Right cardiac atrium (tissue), 5 donors: Measurements from ENCODE around the gene ERC2. TPM values are rescaled to one million over a fixed set of nuclear protein-coding genes. Genes with fewer than 3 reads are reported as not detected.

Source experiments
- ATAC-seq, 2 donors: fragments of 200-7000 bp; cut with Tn5 transposase; one replicate each; pipeline versions ENCODE4 v1.8.0 to v1.9.1; 2020; ENCODE audit warnings: moderate library complexity in 2 of 2, mild to moderate bottlenecking in 1 of 2
- DNase-seq, 3 donors: peaks; one replicate each; pipeline ENCODE4 v3.0.0-alpha.2; 2020
- H3K27ac ChIP-seq: one replicate; pipeline ENCODE4 v1.5.1; 2013; ENCODE audit warnings: mild to moderate bottlenecking, low read length, control low read depth, moderate library complexity
- H3K27me3 ChIP-seq: one replicate; pipeline ENCODE4 v1.6.1; 2013; ENCODE audit not compliant: control insufficient read depth, insufficient read depth
- H3K4me1 ChIP-seq: one replicate; pipeline ENCODE4 v1.6.1; 2013; ENCODE audit warnings: low read length; ENCODE audit not compliant: control insufficient read depth, insufficient read depth
- H3K4me3 ChIP-seq: one replicate; pipeline ENCODE4 v1.5.1; 2013; ENCODE audit warnings: low read length, control low read depth
- H3K9me3 ChIP-seq: one replicate; pipeline ENCODE4 v1.6.1; 2013; ENCODE audit warnings: low read length; ENCODE audit not compliant: control insufficient read depth
- WGBS: extraction: QIAGEN DNeasy Blood & Tissue Kit; methylation state at CpG from one replicate; pipeline ENCODE4 v1.1.7; 2013; 5-methylcytosine and 5-hydroxymethylcytosine counted together
- intact Hi-C, 4 donors: fragments of 100-400 bp; cut with DNase I; formaldehyde crosslinking; loops; one replicate each; pipeline versions ENCODE4 v1.11.0 to v1.14.0; 2022 to 2023
- polyA plus RNA-seq: library from polyadenylated mRNA; stranded (reverse); fragments of 200-250 nt; gene quantifications from one replicate; pipeline ENCODE4 v1.2.3, GENCODE V29; 2013
- total RNA-seq, 4 donors: library from RNA; stranded (reverse); fragmentation: NEBNext Ultra II Directional; extraction: Animal tissue kit (Norgen Biotek cat#: 25700); gene quantifications; one replicate each; pipeline ENCODE4 v1.2.1, GENCODE V29; 2021
- donor health status: healthy with polysubstance abuse.
- donor health status: DM: no; HTN: yes; CAD: no.
- donor health status: DM: no; HTN: no; CAD: no.
- donor health status: DM: no; HTN: yes; CAD: no; lungs with severe emphysema.
- donor health status: DM: yes; HTN: yes; CAD: no.

Gene ERC2
- total and polyA plus RNA-seq, 5 donors = 1.5 to 9.2 (median 3.8) TPM

DNA sequence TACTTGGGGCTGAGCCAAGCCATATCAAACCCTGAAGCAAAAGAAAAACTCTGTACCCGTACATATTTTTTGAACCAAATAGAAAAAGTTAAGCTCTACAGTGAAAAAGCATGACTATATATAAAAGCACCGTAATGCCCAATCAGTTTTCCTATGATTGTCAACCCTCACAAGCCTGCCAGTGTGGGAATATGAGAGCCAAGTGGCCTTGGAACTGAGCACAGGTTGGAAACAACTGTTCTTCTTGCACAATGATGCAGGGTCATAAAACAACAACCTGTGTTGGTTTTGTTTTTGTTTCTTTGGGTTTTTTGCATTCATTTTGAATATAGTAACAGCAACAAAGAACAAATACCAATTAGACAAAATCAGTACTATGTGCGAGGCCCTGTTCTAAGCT is 3.5 kb upstream of the ERC2 start:
- 70% methylated on average over 3 of the region's 3 CpGs for WGBS
- no peak for ATAC-seq
- Histone ChIP-seq H3K27ac (no peak overlapping the region), H3K4me3 (no peak overlapping the region), H3K9me3 (no peaks in the 10 kb centered on the region), H3K4me1 (no peaks in the 10 kb centered on the region), H3K27me3 (peaks cover 2% of the 10 kb centered on the region)
- intact Hi-C loops = no loop called here
- no peak for DNase-seq

DNA sequence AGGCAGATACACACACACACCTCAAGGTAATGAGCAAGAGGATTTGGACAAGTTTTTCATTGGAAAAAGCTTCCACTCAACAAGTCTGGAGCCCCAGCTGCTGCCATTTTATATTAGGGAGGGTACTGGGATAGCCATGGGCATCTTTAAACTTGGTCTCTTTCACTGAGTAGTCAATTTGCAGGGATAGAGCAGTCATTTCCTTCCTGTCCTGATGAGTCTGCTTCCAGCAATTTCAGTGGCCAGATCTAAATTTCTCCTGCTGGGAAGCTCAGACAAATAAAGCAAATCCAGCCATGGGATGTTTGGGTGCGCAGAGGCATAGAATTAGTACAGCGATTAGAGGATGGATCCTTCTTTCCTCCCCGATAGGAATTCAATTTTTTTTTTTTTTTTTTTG is 874 bp upstream of the ERC2 start:
- intact Hi-C loops = no loop called here
- no peaks in the 10 kb centered on the region for H3K9me3 ChIP-seq
- DNase-seq = no peak
- 85% methylated on average over 3 of the region's 3 CpGs for WGBS
- no peak overlapping the region for H3K4me3 ChIP-seq
- peaks cover 4% of the 10 kb centered on the region for H3K27me3 ChIP-seq
- no peaks in the 10 kb centered on the region for H3K4me1 ChIP-seq
- no peak overlapping the region for H3K27ac ChIP-seq
- ATAC-seq = no peak

- Histone ChIP-seq H3K9me3 (no peaks in the 10 kb centered on the region), H3K27ac (no peak overlapping the region), H3K4me1 (no peaks in the 10 kb centered on the region), H3K27me3 (peaks cover 4% of the 10 kb centered on the region), H3K4me3 (peak overlapping the region; percentile 68)
- intact Hi-C loops = no loop called here
- WGBS = 1% methylated on average over 28 of the region's 28 CpGs
- ATAC-seq = peak; percentile 22 to 51
- DNase-seq = peak; percentile 20 to 45 (median 44)
Measured at GRCh38 chr3:56467801-56468183, 475 bp downstream of the ERC2 start.

DNA sequence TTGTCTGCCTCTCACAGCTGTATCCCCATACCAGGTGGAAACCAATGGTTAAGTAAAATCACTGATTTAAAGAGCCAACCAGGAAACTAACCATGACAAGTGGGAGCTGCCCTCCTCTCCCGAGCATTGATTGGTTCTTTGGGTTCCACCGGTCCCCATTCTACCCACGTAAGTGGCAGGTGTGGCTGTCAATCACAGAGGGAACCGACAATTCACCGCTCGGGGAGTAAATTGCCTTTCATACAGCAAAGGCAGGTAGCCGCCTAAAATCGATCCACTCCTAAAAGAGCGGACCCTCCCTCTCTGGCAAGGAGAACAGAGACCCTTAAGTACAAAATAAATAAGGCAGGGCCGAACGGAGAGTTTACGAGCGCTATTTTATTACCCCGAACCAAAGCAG is 1.2 kb downstream of the ERC2 start:
- peak overlapping the region; percentile 68 for H3K4me3 ChIP-seq
- DNase-seq (peak; percentile 65 to 74 (median 66)), ATAC-seq (peak; percentile 90)
- H3K27me3 ChIP-seq = peaks cover 2% of the 10 kb centered on the region
- intact Hi-C loops = no loop called here
- 1% methylated on average over 14 of the region's 14 CpGs for WGBS
- H3K4me1 ChIP-seq = no peaks in the 10 kb centered on the region
- H3K9me3 ChIP-seq = no peaks in the 10 kb centered on the region
- no peak overlapping the region for H3K27ac ChIP-seq

- Histone ChIP-seq H3K4me3 (no peak overlapping the region), H3K9me3 (no peaks in the 10 kb centered on the region), H3K27me3 (peaks cover 2% of the 10 kb centered on the region), H3K27ac (no peak overlapping the region), H3K4me1 (no peaks in the 10 kb centered on the region)
- 35% methylated on average over 3 of the region's 3 CpGs for WGBS
- ATAC-seq = no peak
- intact Hi-C loops = no loop called here
- DNase-seq = no peak
Measured at GRCh38 chr3:56459719-56460118, 8.5 kb downstream of the ERC2 start.

DNA sequence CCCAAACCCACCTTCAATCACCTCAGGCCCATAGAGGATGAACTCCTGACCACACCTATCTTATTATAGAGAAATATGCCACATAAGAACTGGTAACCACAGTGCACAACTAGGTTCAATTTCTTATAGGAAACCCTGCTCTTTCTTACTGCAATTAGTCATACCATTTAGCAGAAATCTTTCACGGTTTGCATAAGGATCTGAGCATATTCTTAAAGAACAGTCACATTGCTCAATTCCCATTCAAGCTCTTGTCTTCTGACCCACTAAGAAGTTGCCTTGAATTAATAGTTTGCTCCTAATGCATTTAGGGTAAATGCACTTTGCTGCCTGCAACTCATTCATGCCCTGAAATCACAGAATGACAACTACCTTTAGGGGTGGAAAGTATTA is 9.2 kb downstream of the ERC2 start:
- intact Hi-C loops = no loop called here
- ATAC-seq (no peak), DNase-seq (no peak)
- Histone ChIP-seq H3K4me3 (no peak overlapping the region), H3K27me3 (peaks cover under 1% of the 10 kb centered on the region), H3K9me3 (no peaks in the 10 kb centered on the region), H3K27ac (no peak overlapping the region), H3K4me1 (no peaks in the 10 kb centered on the region)
- WGBS = 49% methylated on average over 1 of the region's 1 CpG

- Histone ChIP-seq H3K4me1 (no peaks in the 10 kb centered on the region), H3K27me3 (no peaks in the 10 kb centered on the region), H3K9me3 (no peaks in the 10 kb centered on the region), H3K27ac (no peak overlapping the region), H3K4me3 (no peak overlapping the region)
- intact Hi-C loops = no loop called here
- 30% methylated on average over 12 of the region's 12 CpGs for WGBS
- DNase-seq (peak in 1 of 3 donors; percentile 48), ATAC-seq (no peak)
Measured at GRCh38 chr3:56458496-56459103, 9.7 kb downstream of the ERC2 start.

DNA sequence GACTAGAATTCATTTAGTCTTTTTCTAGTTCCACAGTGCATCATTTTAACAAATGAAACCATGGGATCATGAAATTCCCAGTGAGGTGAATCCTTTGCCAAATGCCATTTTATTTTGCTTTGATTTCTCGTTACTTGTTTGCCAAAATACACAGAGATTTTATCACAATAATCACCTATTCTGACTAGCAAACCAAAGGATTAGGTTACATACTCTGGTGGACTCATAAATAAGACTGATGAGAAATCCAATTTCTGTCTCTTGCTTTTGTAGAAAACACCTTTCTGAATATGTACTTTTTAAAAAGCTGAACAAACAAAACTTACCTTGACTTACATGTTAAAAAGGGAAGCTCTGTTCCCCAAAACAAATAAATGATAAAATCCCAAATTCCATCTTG is 12.2 kb downstream of the ERC2 start:
- H3K27me3 ChIP-seq = no peaks in the 10 kb centered on the region
- H3K4me3 ChIP-seq = no peak overlapping the region
- WGBS = 33% methylated on average over 1 of the region's 1 CpG
- intact Hi-C loops = no loop called here
- H3K9me3 ChIP-seq = no peaks in the 10 kb centered on the region
- no peak for DNase-seq
- H3K27ac ChIP-seq = no peak overlapping the region
- H3K4me1 ChIP-seq = no peaks in the 10 kb centered on the region
- no peak for ATAC-seq

GRCh38 chr3:56453011-56453410 is 15.3 kb downstream of the ERC2 start:
- DNase-seq (no peak), ATAC-seq (no peak)
- 32% methylated on average over 1 of the region's 1 CpG for WGBS
- H3K4me1 ChIP-seq = no peaks in the 10 kb centered on the region
- no peak overlapping the region for H3K4me3 ChIP-seq
- H3K9me3 ChIP-seq = no peaks in the 10 kb centered on the region
- no peak overlapping the region for H3K27ac ChIP-seq
- intact Hi-C loops = no loop called here
- H3K27me3 ChIP-seq = no peaks in the 10 kb centered on the region

DNA sequence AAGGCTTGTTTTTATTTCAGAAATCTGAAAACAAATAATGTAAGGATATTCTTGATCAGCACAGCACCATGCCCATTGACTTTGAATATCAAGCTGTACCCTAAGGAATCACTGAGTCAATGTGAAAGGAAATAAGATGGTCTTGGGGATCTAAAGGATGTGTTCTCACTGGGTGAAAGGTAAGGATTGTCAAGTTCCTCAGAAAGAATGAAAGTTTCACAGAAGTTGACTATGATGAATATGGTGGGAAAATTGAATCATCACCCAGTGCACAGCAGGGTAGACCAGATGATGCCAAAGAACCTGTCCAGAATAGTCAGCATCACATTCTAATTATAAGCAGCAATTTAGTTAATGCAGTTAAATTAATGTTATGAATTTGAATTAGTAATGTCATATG is 16.2 kb downstream of the ERC2 start:
- H3K9me3 ChIP-seq = no peaks in the 10 kb centered on the region
- no peak overlapping the region for H3K27ac ChIP-seq
- no peak for ATAC-seq
- H3K4me1 ChIP-seq = no peaks in the 10 kb centered on the region
- intact Hi-C loops = no loop called here
- no peak overlapping the region for H3K4me3 ChIP-seq
- no peak for DNase-seq
- no peaks in the 10 kb centered on the region for H3K27me3 ChIP-seq

- H3K27me3 ChIP-seq = no peaks in the 10 kb centered on the region
- DNase-seq (no peak), ATAC-seq (no peak)
- intact Hi-C loops = no loop called here
- WGBS = 81% methylated on average over 3 of the region's 3 CpGs
- no peak overlapping the region for H3K4me3 ChIP-seq
- H3K9me3 ChIP-seq = no peaks in the 10 kb centered on the region
- H3K27ac ChIP-seq = no peak overlapping the region
- H3K4me1 ChIP-seq = no peaks in the 10 kb centered on the region
Measured at GRCh38 chr3:56443372-56443771, 24.9 kb downstream of the ERC2 start.

DNA sequence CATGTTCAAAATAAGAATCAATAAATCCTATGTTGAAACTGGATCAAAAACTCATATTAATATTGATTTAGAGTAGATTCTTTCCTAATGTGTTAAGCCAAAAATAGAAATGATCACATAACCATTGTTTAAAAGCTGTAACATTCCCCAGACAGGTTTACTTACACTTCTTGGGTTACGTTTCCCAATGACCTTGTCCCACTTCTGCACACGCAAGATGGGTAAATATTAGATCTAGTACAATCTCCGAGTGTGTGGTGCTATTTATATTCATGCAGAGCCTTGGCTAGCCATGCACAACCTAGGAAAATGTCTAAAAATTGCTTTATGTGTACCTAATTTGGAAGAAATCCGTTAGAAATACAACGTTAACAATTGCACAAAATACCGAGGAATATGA is 39.6 kb downstream of the ERC2 start:
- Histone ChIP-seq H3K27me3 (no peaks in the 10 kb centered on the region), H3K27ac (no peak overlapping the region), H3K4me1 (no peaks in the 10 kb centered on the region), H3K9me3 (no peaks in the 10 kb centered on the region), H3K4me3 (no peak overlapping the region)
- ATAC-seq = no peak
- intact Hi-C loops = no loop called here
- WGBS = 76% methylated on average over 6 of the region's 6 CpGs
- no peak for DNase-seq
